Measurements from ENCODE around the gene SMIM3.

The SMIM3 gene

GRCh38 chr5:150757087-150757649 is 21.4 kb upstream of the SMIM3 start:
- ChIA-PET POLR2A (interaction anchor here (2.0 to 2.2 kb wide), 3 partner anchors 21 to 56 kb away, joined by 7 to 13 read pairs (median 9); partner anchors contain the start of genes RBM22 and SMIM3), CTCF (interaction anchor here (1.4 to 4.2 kb wide), 2 partner anchors 21 to 56 kb away, joined by 4 to 23 read pairs; partner anchors contain the start of gene RBM22)
- no peak for DNase-seq (ENCODE audit: low read depth, low spot score)
- TF ChIP-seq, protein P1, sequence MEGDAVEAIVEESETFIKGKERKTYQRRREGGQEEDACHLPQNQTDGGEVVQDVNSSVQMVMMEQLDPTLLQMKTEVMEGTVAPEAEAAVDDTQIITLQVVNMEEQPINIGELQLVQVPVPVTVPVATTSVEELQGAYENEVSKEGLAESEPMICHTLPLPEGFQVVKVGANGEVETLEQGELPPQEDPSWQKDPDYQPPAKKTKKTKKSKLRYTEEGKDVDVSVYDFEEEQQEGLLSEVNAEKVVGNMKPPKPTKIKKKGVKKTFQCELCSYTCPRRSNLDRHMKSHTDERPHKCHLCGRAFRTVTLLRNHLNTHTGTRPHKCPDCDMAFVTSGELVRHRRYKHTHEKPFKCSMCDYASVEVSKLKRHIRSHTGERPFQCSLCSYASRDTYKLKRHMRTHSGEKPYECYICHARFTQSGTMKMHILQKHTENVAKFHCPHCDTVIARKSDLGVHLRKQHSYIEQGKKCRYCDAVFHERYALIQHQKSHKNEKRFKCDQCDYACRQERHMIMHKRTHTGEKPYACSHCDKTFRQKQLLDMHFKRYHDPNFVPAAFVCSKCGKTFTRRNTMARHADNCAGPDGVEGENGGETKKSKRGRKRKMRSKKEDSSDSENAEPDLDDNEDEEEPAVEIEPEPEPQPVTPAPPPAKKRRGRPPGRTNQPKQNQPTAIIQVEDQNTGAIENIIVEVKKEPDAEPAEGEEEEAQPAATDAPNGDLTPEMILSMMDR (IDR thresholded peaks at IDR 0.05; ENCODE audit: insufficient read depth, low read length, missing control alignments): no peak
- peak overlapping the region; percentile 84 for H3K4me3 ChIP-seq (ENCODE audit: low read depth, low read length)

GRCh38 chr5:150758203-150758530 is 20.4 kb upstream of the SMIM3 start:
- H3K4me3 ChIP-seq (ENCODE audit: low read depth, low read length): peak overlapping the region; percentile 84
- CTCF ChIA-PET: interaction anchor here (1.0 to 4.2 kb wide), 5 partner anchors 8 to 94 kb away, joined by 3 to 23 read pairs (median 4); partner anchors contain the start of gene RBM22
- TF ChIP-seq, protein P1 (IDR thresholded peaks at IDR 0.05; ENCODE audit: insufficient read depth, low read length, missing control alignments): no peak
- no peak for DNase-seq (ENCODE audit: low read depth, low spot score)
- POLR2A ChIA-PET: interaction anchor here (0.8 to 2.2 kb wide), 7 partner anchors 20 to 198 kb away, joined by 3 to 13 read pairs (median 6); partner anchors contain the start of genes RBM22 and SMIM3

GRCh38 chr5:150758531-150759333 is 19.8 kb upstream of the SMIM3 start, which contains the start of gene DCTN4:
Gene DCTN4 (minus strand): TSS chr5:150759017. CDS start chr5:150758993, 24 bp downstream.
- H3K4me3 ChIP-seq (ENCODE audit: low read depth, low read length): peak within 1 kb of the TSS; percentile 84
- TF ChIP-seq, protein P1 (IDR thresholded peaks at IDR 0.05; ENCODE audit: insufficient read depth, low read length, missing control alignments): no peak
- peak; percentile 98 for DNase-seq (ENCODE audit: low read depth, low spot score)
- ChIA-PET POLR2A (interaction anchor here (0.6 to 2.2 kb wide), 8 partner anchors 19 to 309 kb away, joined by 3 to 13 read pairs (median 6); partner anchors contain the start of genes RBM22, RPS14 and SMIM3), CTCF (interaction anchor here (1.0 to 4.2 kb wide), 5 partner anchors 8 to 93 kb away, joined by 3 to 23 read pairs (median 4); partner anchors contain the start of genes RBM22 and SMIM3)

DNA sequence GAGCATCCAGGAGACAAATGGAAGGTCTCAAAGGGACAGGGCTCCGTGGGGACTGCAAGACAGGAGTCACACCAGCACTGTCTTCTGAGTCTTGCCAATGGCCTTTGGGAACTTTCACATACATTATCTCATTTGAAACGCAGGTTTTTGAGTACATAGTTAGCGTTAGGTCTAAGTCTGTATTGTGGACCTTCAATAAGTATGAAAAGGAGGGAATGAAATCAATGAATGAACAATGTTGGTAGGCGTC is 19.3 kb upstream of the SMIM3 start:
- ChIA-PET POLR2A (interaction anchor here (1.3 to 2.0 kb wide), 2 partner anchors 22 to 24 kb away, joined by 3 to 13 read pairs; no protein-coding TSS in a partner anchor), CTCF (interaction anchor here (1.0 to 4.2 kb wide), 3 partner anchors 19 to 93 kb away, joined by 3 to 23 read pairs (median 4); partner anchors contain the start of genes RBM22 and SMIM3)
- no peak for DNase-seq (ENCODE audit: low read depth, low spot score)
- peak overlapping the region; percentile 84 for H3K4me3 ChIP-seq (ENCODE audit: low read depth, low read length)
- TF ChIP-seq, protein P1 (IDR thresholded peaks at IDR 0.05; ENCODE audit: insufficient read depth, low read length, missing control alignments): no peak

- ChIA-PET CTCF (interaction anchor here (1.2 to 2.4 kb wide), 5 partner anchors 9 to 62 kb away, joined by 3 to 9 read pairs (median 6); partner anchors contain the start of genes RBM22 and SMIM3), POLR2A (interaction anchor here (1.4 kb wide), 1 partner anchor 20 kb away, joined by 4 read pairs; no protein-coding TSS in a partner anchor)
- TF ChIP-seq, protein P1 (IDR thresholded peaks at IDR 0.05; ENCODE audit: insufficient read depth, low read length, missing control alignments): no peak
- no peak overlapping the region for H3K4me3 ChIP-seq (ENCODE audit: low read depth, low read length)
- DNase-seq (ENCODE audit: low read depth, low spot score): no peak
These were observed 16.3 kb upstream of the SMIM3 start for GRCh38 chr5:150762211-150762610.
